Thoracic aorta (tissue), 2 donors: ENCODE measurements around the gene FETUB. TPM values are rescaled to one million over a fixed set of nuclear protein-coding genes. Genes with fewer than 3 reads are reported as not detected.

Source experiments
- ATAC-seq: fragments of 150-250 bp; one replicate; pipeline ENCODE4 v1.8.0; 2017; ENCODE audit warnings: low read depth; ENCODE audit not compliant: insufficient number of reproducible peaks, low FRiP score
- DNase-seq: peaks from one replicate; pipeline ENCODE4 v3.0.0-alpha.2; 2020; ENCODE audit warnings: low spot score
- H3K27ac ChIP-seq, 2 donors: fragments of 200-600 bp; sonication (generic); 1 replicate in 1 of 2; 2 replicates in 1 of 2; pipeline ENCODE4 v1.5.1; 2016; ENCODE audit warnings: mild to moderate bottlenecking in 2 of 2, moderate library complexity in 2 of 2
- H3K27me3 ChIP-seq: fragments of 200-600 bp; sonication (generic); replicated peaks from 2 replicates; pipeline ENCODE4 v1.6.0; 2016; ENCODE audit warnings: mild to moderate bottlenecking; ENCODE audit not compliant: insufficient read depth
- H3K36me3 ChIP-seq: fragments of 200-600 bp; sonication (generic); one replicate; pipeline ENCODE4 v1.5.1; 2016
- H3K4me1 ChIP-seq, 2 donors: fragments of 200-600 bp; sonication (generic); 1 replicate in 1 of 2; 2 replicates in 1 of 2; pipeline versions ENCODE4 v1.5.1 to v1.6.0; 2016; ENCODE audit warnings: low read depth in 2 of 2, mild to moderate bottlenecking in 1 of 2; ENCODE audit not compliant: control insufficient read depth in 1 of 2
- H3K4me3 ChIP-seq: fragments of 200-600 bp; sonication (generic); 2 replicates; pipeline ENCODE4 v1.5.1; 2016; ENCODE audit warnings: mild to moderate bottlenecking
- H3K9me3 ChIP-seq: fragments of 200-600 bp; sonication (generic); 2 replicates; pipeline ENCODE4 v1.5.1; 2016
- CTCF ChIP-seq: fragments of 200-600 bp; sonication (generic); IDR thresholded peaks from one replicate; pipeline ENCODE4 v1.5.1; 2019; ENCODE audit warnings: antibody characterized with exemption
- total RNA-seq, 2 donors: library from RNA; depleted of rRNA; stranded (reverse); fragments of >200 nt; gene quantifications; one replicate each; pipeline versions ENCODE4 v1.1.0 to v1.2.3, GENCODE V29; 2016

FETUB gene
- not detected for total RNA-seq

GRCh38 chr3:186639778-186640472, at the start of gene FETUB:
Gene FETUB, plus strand, starts transcription at chr3:186640399. Its CDS starts 62 bp downstream, at chr3:186640461.
- H3K4me3 ChIP-seq, result peak within 1 kb of the TSS; percentile 34
- no peaks in the 10 kb centered on the region for H3K36me3 ChIP-seq
- H3K27ac ChIP-seq, result peak within 1 kb of the TSS; percentile 19 to 24
- no peak for TF ChIP-seq CTCF
- H3K4me1 ChIP-seq, result peaks cover 4 to 23% of the 10 kb centered on the region in 2 donors
- no peaks in the 10 kb centered on the region for H3K9me3 ChIP-seq
- no peaks in the 10 kb centered on the region for H3K27me3 ChIP-seq
- no peak for DNase-seq
- ATAC-seq, result no peak

- H3K9me3 ChIP-seq, result no peaks in the 10 kb centered on the region
- ATAC-seq (no peak), DNase-seq (no peak)
- H3K4me3 ChIP-seq, result no peak overlapping the region
- H3K27me3 ChIP-seq, result no peaks in the 10 kb centered on the region
- no peaks in the 10 kb centered on the region for H3K4me1 ChIP-seq
- H3K27ac ChIP-seq, result no peak overlapping the region
- H3K36me3 ChIP-seq, result no peaks in the 10 kb centered on the region
- no peak for TF ChIP-seq CTCF
These were observed 49.5 kb upstream of the FETUB start for GRCh38 chr3:186590580-186591295.

GRCh38 chr3:186592682-186593081, 47.5 kb upstream of the FETUB start:
- H3K9me3 ChIP-seq, result no peaks in the 10 kb centered on the region
- ATAC-seq (no peak), DNase-seq (no peak)
- H3K4me3 ChIP-seq, result no peak overlapping the region
- H3K36me3 ChIP-seq, result no peaks in the 10 kb centered on the region
- TF ChIP-seq CTCF, result no peak
- H3K27ac ChIP-seq, result no peak overlapping the region
- no peaks in the 10 kb centered on the region for H3K4me1 ChIP-seq
- no peaks in the 10 kb centered on the region for H3K27me3 ChIP-seq

GRCh38 chr3:186593862-186594261, 46.3 kb upstream of the FETUB start:
- no peaks in the 10 kb centered on the region for H3K9me3 ChIP-seq
- H3K4me1 ChIP-seq, result peaks cover 0 to 4% of the 10 kb centered on the region in 2 donors
- no peaks in the 10 kb centered on the region for H3K27me3 ChIP-seq
- no peaks in the 10 kb centered on the region for H3K36me3 ChIP-seq
- no peak overlapping the region for H3K27ac ChIP-seq
- ATAC-seq (no peak), DNase-seq (no peak)
- H3K4me3 ChIP-seq, result no peak overlapping the region
- TF ChIP-seq CTCF, result no peak

- Histone ChIP-seq H3K27ac (no peak overlapping the region), H3K27me3 (no peaks in the 10 kb centered on the region), H3K4me3 (no peak overlapping the region), H3K36me3 (no peaks in the 10 kb centered on the region), H3K4me1 (peaks cover 0 to 5% of the 10 kb centered on the region in 2 donors), H3K9me3 (no peaks in the 10 kb centered on the region)
- no peak for TF ChIP-seq CTCF
- ATAC-seq, result no peak
- no peak for DNase-seq
These were observed 45.5 kb upstream of the FETUB start for GRCh38 chr3:186594591-186595113.
